Measurements from ENCODE around the gene NLRP10.

The NLRP10 gene

GRCh38 chr11:8004008-8004407, 38.8 kb upstream of the NLRP10 start:
- no CpG with 5 or more reads among the region's 2 CpGs for WGBS, 2 donors (ENCODE audit: extremely low coverage in 2 of 2, insufficient read length in 2 of 2, insufficient replicate concordance in 1 of 2)
- no peak overlapping the region for H3K4me3 ChIP-seq (ENCODE audit: low read length in 2 of 2)
- no peak overlapping the region for H4K91ac ChIP-seq (ENCODE audit: low read depth, low read length, poor library complexity)
- H2BK12ac ChIP-seq (ENCODE audit: low read length) = no peak overlapping the region
- H3K36me3 ChIP-seq (replicated peaks in 1 of 2; ENCODE audit: control insufficient read depth in 2 of 2, insufficient read depth in 2 of 2, low read length in 2 of 2) = peaks cover 0 to 16% of the 10 kb centered on the region in 2 donors
- H2BK5ac ChIP-seq (ENCODE audit: low read length) = no peak overlapping the region
- no peak overlapping the region for H3K14ac ChIP-seq (ENCODE audit: low read length)
- H3K4me2 ChIP-seq (ENCODE audit: insufficient read depth, low read length, poor library complexity, severe bottlenecking) = no peak overlapping the region
- no peak for DNase-seq (ENCODE audit: low spot score)
- H3K18ac ChIP-seq (ENCODE audit: low read length) = no peak overlapping the region
- H3K23ac ChIP-seq (ENCODE audit: low read depth, low read length, poor library complexity) = no peak overlapping the region
- no peaks in the 10 kb centered on the region for H3K79me1 ChIP-seq (ENCODE audit: low read depth, low read length)
- H3K4me1 ChIP-seq (ENCODE audit: control insufficient read depth in 2 of 2, insufficient read depth in 1 of 2, low read depth in 1 of 2, low read length in 2 of 2) = no peaks in the 10 kb centered on the region
- H2AFZ ChIP-seq (ENCODE audit: low read length) = no peak overlapping the region
- H3K27me3 ChIP-seq (ENCODE audit: control insufficient read depth in 3 of 3, insufficient read depth in 3 of 3, low read depth in 1 of 3, low read length in 3 of 3) = peaks cover 0 to 3% (median 0%) of the 10 kb centered on the region in 3 experiments
- no peak overlapping the region for H2AK5ac ChIP-seq (ENCODE audit: low read depth, low read length)
- H2BK120ac ChIP-seq (ENCODE audit: low read depth, low read length) = no peak overlapping the region
- no peak overlapping the region for H3K9ac ChIP-seq (ENCODE audit: low read depth, low read length, poor library complexity)
- no peaks in the 10 kb centered on the region for H3K9me3 ChIP-seq (replicated peaks in 1 of 2; ENCODE audit: control insufficient read depth in 2 of 2, insufficient read depth in 1 of 2, low read depth in 1 of 2, low read length in 2 of 2)
- no peak overlapping the region for H4K8ac ChIP-seq (ENCODE audit: low read depth, low read length)
- no peak overlapping the region for H3K4ac ChIP-seq (ENCODE audit: low read length)
- no peak overlapping the region for H2BK15ac ChIP-seq (ENCODE audit: low read length)
- no peak overlapping the region for H3K27ac ChIP-seq (replicated peaks; ENCODE audit: low read length)

GRCh38 chr11:8003187-8003586, 37.9 kb upstream of the NLRP10 start:
- H3K14ac ChIP-seq (ENCODE audit: low read length) = no peak overlapping the region
- no peaks in the 10 kb centered on the region for H3K4me1 ChIP-seq (ENCODE audit: control insufficient read depth in 2 of 2, insufficient read depth in 1 of 2, low read depth in 1 of 2, low read length in 2 of 2)
- no peak overlapping the region for H4K91ac ChIP-seq (ENCODE audit: low read depth, low read length, poor library complexity)
- no peak overlapping the region for H2AK5ac ChIP-seq (ENCODE audit: low read depth, low read length)
- H3K27ac ChIP-seq (replicated peaks; ENCODE audit: low read length) = no peak overlapping the region
- H2BK5ac ChIP-seq (ENCODE audit: low read length) = no peak overlapping the region
- H2AFZ ChIP-seq (ENCODE audit: low read length) = no peak overlapping the region
- no peak overlapping the region for H3K9ac ChIP-seq (ENCODE audit: low read depth, low read length, poor library complexity)
- no peak overlapping the region for H3K4ac ChIP-seq (ENCODE audit: low read length)
- WGBS, 2 donors (ENCODE audit: extremely low coverage in 2 of 2, insufficient read length in 2 of 2, insufficient replicate concordance in 1 of 2) = no CpG with 5 or more reads among the region's 7 CpGs
- no peak overlapping the region for H3K18ac ChIP-seq (ENCODE audit: low read length)
- H2BK120ac ChIP-seq (ENCODE audit: low read depth, low read length) = no peak overlapping the region
- no peak overlapping the region for H2BK15ac ChIP-seq (ENCODE audit: low read length)
- no peak overlapping the region for H4K8ac ChIP-seq (ENCODE audit: low read depth, low read length)
- no peak for DNase-seq (ENCODE audit: low spot score)
- H3K79me1 ChIP-seq (ENCODE audit: low read depth, low read length) = no peaks in the 10 kb centered on the region
- H3K23ac ChIP-seq (ENCODE audit: low read depth, low read length, poor library complexity) = no peak overlapping the region
- H3K36me3 ChIP-seq (replicated peaks in 1 of 2; ENCODE audit: control insufficient read depth in 2 of 2, insufficient read depth in 2 of 2, low read length in 2 of 2) = peaks cover 2 to 24% of the 10 kb centered on the region in 2 donors
- no peaks in the 10 kb centered on the region for H3K27me3 ChIP-seq (ENCODE audit: control insufficient read depth in 3 of 3, insufficient read depth in 3 of 3, low read depth in 1 of 3, low read length in 3 of 3)
- no peaks in the 10 kb centered on the region for H3K9me3 ChIP-seq (replicated peaks in 1 of 2; ENCODE audit: control insufficient read depth in 2 of 2, insufficient read depth in 1 of 2, low read depth in 1 of 2, low read length in 2 of 2)
- no peak overlapping the region for H3K4me2 ChIP-seq (ENCODE audit: insufficient read depth, low read length, poor library complexity, severe bottlenecking)
- no peak overlapping the region for H3K4me3 ChIP-seq (ENCODE audit: low read length in 2 of 2)
- no peak overlapping the region for H2BK12ac ChIP-seq (ENCODE audit: low read length)

- H2BK120ac ChIP-seq (ENCODE audit: low read depth, low read length) = no peak overlapping the region
- H3K9ac ChIP-seq (ENCODE audit: low read depth, low read length, poor library complexity) = no peak overlapping the region
- H3K18ac ChIP-seq (ENCODE audit: low read length) = no peak overlapping the region
- H3K23ac ChIP-seq (ENCODE audit: low read depth, low read length, poor library complexity) = no peak overlapping the region
- no peak overlapping the region for H2AK5ac ChIP-seq (ENCODE audit: low read depth, low read length)
- no peaks in the 10 kb centered on the region for H3K27me3 ChIP-seq (ENCODE audit: control insufficient read depth in 3 of 3, insufficient read depth in 3 of 3, low read depth in 1 of 3, low read length in 3 of 3)
- H3K79me1 ChIP-seq (ENCODE audit: low read depth, low read length) = no peaks in the 10 kb centered on the region
- no peak overlapping the region for H2AFZ ChIP-seq (ENCODE audit: low read length)
- no CpG with 5 or more reads among the region's 1 CpG for WGBS, 2 donors (ENCODE audit: extremely low coverage in 2 of 2, insufficient read length in 2 of 2, insufficient replicate concordance in 1 of 2)
- H3K36me3 ChIP-seq (replicated peaks in 1 of 2; ENCODE audit: control insufficient read depth in 2 of 2, insufficient read depth in 2 of 2, low read length in 2 of 2) = peaks cover 5 to 29% of the 10 kb centered on the region in 2 donors
- H3K14ac ChIP-seq (ENCODE audit: low read length) = no peak overlapping the region
- no peak overlapping the region for H4K91ac ChIP-seq (ENCODE audit: low read depth, low read length, poor library complexity)
- H3K4me2 ChIP-seq (ENCODE audit: insufficient read depth, low read length, poor library complexity, severe bottlenecking) = no peak overlapping the region
- no peaks in the 10 kb centered on the region for H3K9me3 ChIP-seq (replicated peaks in 1 of 2; ENCODE audit: control insufficient read depth in 2 of 2, insufficient read depth in 1 of 2, low read depth in 1 of 2, low read length in 2 of 2)
- H3K4me1 ChIP-seq (ENCODE audit: control insufficient read depth in 2 of 2, insufficient read depth in 1 of 2, low read depth in 1 of 2, low read length in 2 of 2) = no peaks in the 10 kb centered on the region
- no peak overlapping the region for H2BK12ac ChIP-seq (ENCODE audit: low read length)
- H2BK5ac ChIP-seq (ENCODE audit: low read length) = no peak overlapping the region
- H3K4ac ChIP-seq (ENCODE audit: low read length) = no peak overlapping the region
- DNase-seq (ENCODE audit: low spot score) = no peak
- H3K4me3 ChIP-seq (ENCODE audit: low read length in 2 of 2) = no peak overlapping the region
- no peak overlapping the region for H2BK15ac ChIP-seq (ENCODE audit: low read length)
- no peak overlapping the region for H4K8ac ChIP-seq (ENCODE audit: low read depth, low read length)
- H3K27ac ChIP-seq (replicated peaks; ENCODE audit: low read length) = no peak overlapping the region
Measured at GRCh38 chr11:8002676-8003075, 37.4 kb upstream of the NLRP10 start.

DNA sequence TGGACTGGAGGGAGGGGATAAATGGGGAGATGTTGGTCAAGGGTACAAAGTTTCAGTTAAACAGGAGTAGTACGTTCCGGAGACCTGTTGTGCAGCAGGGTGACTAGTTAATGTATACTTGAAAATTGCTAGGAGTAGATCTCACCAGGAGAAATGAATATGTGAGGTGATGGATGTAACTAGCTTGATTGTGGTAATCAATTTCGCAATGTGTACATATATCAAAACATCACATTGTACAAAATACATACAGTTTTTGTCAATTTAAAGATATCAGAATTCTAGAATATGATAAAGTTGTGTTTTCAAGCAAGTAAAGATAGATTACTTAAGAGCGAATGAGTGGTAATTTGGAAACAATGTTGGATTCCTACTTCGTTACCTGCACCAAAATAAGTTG, 35.1 kb upstream of the NLRP10 start:
- Histone ChIP-seq H4K91ac (ENCODE audit: low read depth, low read length, poor library complexity) (no peak overlapping the region), H3K9ac (ENCODE audit: low read depth, low read length, poor library complexity) (no peak overlapping the region), H3K4me1 (ENCODE audit: control insufficient read depth in 2 of 2, insufficient read depth in 1 of 2, low read depth in 1 of 2, low read length in 2 of 2) (no peaks in the 10 kb centered on the region), H3K9me3 (replicated peaks in 1 of 2; ENCODE audit: control insufficient read depth in 2 of 2, insufficient read depth in 1 of 2, low read depth in 1 of 2, low read length in 2 of 2) (no peaks in the 10 kb centered on the region), H2AK5ac (ENCODE audit: low read depth, low read length) (no peak overlapping the region), H2AFZ (ENCODE audit: low read length) (no peak overlapping the region), H3K4me2 (ENCODE audit: insufficient read depth, low read length, poor library complexity, severe bottlenecking) (no peak overlapping the region), H3K36me3 (replicated peaks in 1 of 2; ENCODE audit: control insufficient read depth in 2 of 2, insufficient read depth in 2 of 2, low read length in 2 of 2) (peaks cover 13 to 52% of the 10 kb centered on the region in 2 donors), H4K8ac (ENCODE audit: low read depth, low read length) (no peak overlapping the region), H3K27me3 (ENCODE audit: control insufficient read depth in 3 of 3, insufficient read depth in 3 of 3, low read depth in 1 of 3, low read length in 3 of 3) (no peaks in the 10 kb centered on the region), H3K14ac (ENCODE audit: low read length) (no peak overlapping the region), H3K79me1 (ENCODE audit: low read depth, low read length) (no peaks in the 10 kb centered on the region), H2BK120ac (ENCODE audit: low read depth, low read length) (no peak overlapping the region), H2BK5ac (ENCODE audit: low read length) (no peak overlapping the region), H3K4me3 (ENCODE audit: low read length in 2 of 2) (no peak overlapping the region), H3K27ac (replicated peaks; ENCODE audit: low read length) (no peak overlapping the region), H3K18ac (ENCODE audit: low read length) (no peak overlapping the region), H2BK12ac (ENCODE audit: low read length) (no peak overlapping the region), H3K23ac (ENCODE audit: low read depth, low read length, poor library complexity) (no peak overlapping the region), H2BK15ac (ENCODE audit: low read length) (no peak overlapping the region), H3K4ac (ENCODE audit: low read length) (no peak overlapping the region)
- WGBS, 2 donors (ENCODE audit: extremely low coverage in 2 of 2, insufficient read length in 2 of 2, insufficient replicate concordance in 1 of 2) = no CpG with 5 or more reads among the region's 5 CpGs
- no peak for DNase-seq (ENCODE audit: low spot score)
